Right atrium auricular region (tissue), 2 donors: ENCODE results near the gene BTBD16. TPM values are rescaled to one million over a fixed set of nuclear protein-coding genes. Genes with fewer than 3 reads are reported as not detected.

Experiments
- DNase-seq: peaks from one replicate; pipeline ENCODE4 v3.0.0-alpha.2; 2019; ENCODE audit warnings: low spot score
- H3K27ac ChIP-seq, 2 donors: fragments of 200-600 bp; sonication (generic); 1 replicate in 1 of 2; 2 replicates in 1 of 2; pipeline ENCODE4 v1.5.1; 2016 to 2019
- H3K27me3 ChIP-seq, 2 donors: fragments of 200-600 bp; sonication (generic); one replicate each; pipeline versions ENCODE4 v1.5.1 to v1.6.0; 2017 to 2019
- H3K36me3 ChIP-seq: fragments of 200-600 bp; sonication (generic); one replicate; pipeline ENCODE4 v1.5.1; 2016
- H3K4me1 ChIP-seq, 2 donors: fragments of 200-600 bp; sonication (generic); one replicate each; pipeline versions ENCODE4 v1.5.1 to v1.6.0; 2017 to 2019
- H3K4me3 ChIP-seq, 2 donors: fragments of 200-600 bp; sonication (generic); 1 replicate in 1 of 2; 2 replicates in 1 of 2; pipeline ENCODE4 v1.5.1; 2017 to 2019; ENCODE audit warnings: mild to moderate bottlenecking in 1 of 2, moderate library complexity in 1 of 2
- H3K9me3 ChIP-seq, 2 donors: fragments of 200-600 bp; sonication (generic); one replicate each; pipeline ENCODE4 v1.5.1; 2019
- total RNA-seq, 2 donors: library from RNA; depleted of rRNA; stranded (reverse); fragments of >200 nt; gene quantifications; one replicate each; pipeline ENCODE4 v1.1.0, GENCODE V29; 2016
- TF ChIP-seq, protein P1 (sequence below), 2 donors: fragments of 200-600 bp; sonication (generic); IDR thresholded peaks; one replicate each; pipeline ENCODE4 v1.5.1; 2019; ENCODE audit warnings: antibody characterized with exemption in 2 of 2

The BTBD16 gene
- total RNA-seq, 2 donors from 2014 or later: not detected

DNA sequence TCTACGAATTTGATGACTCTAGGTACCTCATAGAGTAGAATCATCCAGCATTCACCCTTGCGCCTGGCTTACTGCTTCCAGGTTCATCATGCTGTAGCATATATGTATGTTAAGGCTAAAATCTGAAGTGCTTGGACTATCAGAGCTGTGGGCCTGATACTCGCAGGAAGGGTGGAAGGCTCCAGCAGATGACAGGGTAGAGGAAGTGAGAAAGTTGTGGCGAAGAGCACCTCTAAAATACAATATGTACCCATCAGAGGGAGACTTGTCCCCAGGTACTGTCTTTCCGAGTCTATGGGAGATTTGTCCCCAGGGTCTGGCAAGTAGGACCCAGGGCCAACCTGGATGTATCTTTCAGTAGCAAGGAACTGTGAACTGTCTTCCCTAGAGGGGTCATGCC, 55.3 kb downstream of the BTBD16 start:
- Histone ChIP-seq H3K9me3 (no peaks in the 10 kb centered on the region), H3K4me1 (no peaks in the 10 kb centered on the region), H3K4me3 (no peak overlapping the region), H3K27me3 (no peaks in the 10 kb centered on the region), H3K27ac (no peak overlapping the region), H3K36me3 (no peaks in the 10 kb centered on the region)
- TF ChIP-seq, protein P1, sequence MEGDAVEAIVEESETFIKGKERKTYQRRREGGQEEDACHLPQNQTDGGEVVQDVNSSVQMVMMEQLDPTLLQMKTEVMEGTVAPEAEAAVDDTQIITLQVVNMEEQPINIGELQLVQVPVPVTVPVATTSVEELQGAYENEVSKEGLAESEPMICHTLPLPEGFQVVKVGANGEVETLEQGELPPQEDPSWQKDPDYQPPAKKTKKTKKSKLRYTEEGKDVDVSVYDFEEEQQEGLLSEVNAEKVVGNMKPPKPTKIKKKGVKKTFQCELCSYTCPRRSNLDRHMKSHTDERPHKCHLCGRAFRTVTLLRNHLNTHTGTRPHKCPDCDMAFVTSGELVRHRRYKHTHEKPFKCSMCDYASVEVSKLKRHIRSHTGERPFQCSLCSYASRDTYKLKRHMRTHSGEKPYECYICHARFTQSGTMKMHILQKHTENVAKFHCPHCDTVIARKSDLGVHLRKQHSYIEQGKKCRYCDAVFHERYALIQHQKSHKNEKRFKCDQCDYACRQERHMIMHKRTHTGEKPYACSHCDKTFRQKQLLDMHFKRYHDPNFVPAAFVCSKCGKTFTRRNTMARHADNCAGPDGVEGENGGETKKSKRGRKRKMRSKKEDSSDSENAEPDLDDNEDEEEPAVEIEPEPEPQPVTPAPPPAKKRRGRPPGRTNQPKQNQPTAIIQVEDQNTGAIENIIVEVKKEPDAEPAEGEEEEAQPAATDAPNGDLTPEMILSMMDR (IDR thresholded peaks at IDR 0.05): no peak
- no peak for DNase-seq

DNA sequence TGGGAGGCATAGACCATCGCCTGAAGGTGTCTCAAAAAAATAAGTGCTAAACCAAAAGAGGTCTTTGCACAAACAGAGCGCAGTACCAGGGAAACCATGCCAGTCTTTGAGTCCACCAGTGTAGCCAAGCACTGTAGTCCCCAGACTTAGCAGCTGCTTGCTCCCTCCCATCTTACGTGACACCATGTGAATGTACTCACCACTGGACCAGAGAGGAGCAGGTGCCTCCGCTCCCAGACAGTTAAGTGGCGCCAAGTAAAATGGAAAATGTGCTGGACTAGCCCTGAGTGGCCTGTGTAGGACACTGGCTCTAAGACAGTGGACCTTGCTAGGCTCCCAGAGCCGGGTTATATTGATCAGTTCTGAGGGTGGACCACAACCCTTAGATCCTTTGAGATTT, 55.7 kb downstream of the BTBD16 start:
- peak; percentile 32 for DNase-seq
- Histone ChIP-seq H3K4me1 (no peaks in the 10 kb centered on the region), H3K4me3 (no peak overlapping the region), H3K27me3 (no peaks in the 10 kb centered on the region), H3K27ac (no peak overlapping the region), H3K36me3 (no peaks in the 10 kb centered on the region), H3K9me3 (no peaks in the 10 kb centered on the region)
- TF ChIP-seq, protein P1 (IDR thresholded peaks at IDR 0.05): no peak

DNA sequence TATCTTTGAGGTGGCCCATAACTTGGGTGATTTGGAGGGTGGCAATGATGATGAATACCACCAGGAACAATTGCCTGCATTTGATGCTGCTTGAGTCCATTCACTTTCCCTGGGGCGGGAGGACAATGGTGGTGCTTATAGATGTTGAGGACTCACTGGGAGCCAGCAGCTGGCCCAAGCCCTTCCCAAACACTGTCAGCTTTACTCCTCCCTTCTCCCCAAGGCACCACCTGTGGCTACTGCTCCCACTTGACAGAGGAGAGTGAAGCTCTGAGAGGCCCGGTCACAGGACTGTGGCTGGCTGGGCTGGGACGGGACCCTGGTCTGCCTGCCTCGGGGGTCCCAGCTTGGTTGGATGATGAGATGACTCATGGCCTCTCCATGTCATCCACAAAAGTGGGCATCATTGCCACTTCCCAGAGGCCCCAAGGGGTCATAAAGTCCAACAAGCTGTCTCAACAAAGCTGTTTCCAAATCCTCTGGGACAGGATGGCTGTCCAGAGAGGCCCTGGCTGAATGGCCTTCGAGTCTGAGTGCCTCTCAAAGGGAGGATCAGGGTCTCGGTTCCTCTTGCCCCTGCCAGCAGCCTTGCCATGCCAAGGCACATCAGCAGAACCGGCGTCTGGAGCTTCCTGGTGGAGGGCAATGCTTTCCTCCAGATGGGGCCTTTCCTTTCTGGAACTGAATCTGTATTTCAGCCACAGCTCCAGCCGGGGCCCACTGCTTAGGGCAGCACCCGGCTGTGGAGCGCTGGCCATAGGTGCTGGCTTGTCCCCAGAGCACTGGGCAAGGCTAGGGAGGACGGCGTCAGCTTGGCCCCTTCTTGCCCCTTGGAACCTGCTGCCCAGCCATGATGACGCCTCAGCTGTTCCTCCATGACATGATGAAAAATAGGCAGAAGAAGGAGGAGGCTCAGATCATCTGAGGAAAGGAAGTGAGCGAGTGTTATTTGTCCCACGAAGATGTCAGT, 56.4 kb downstream of the BTBD16 start:
- DNase-seq: peak; percentile 46
- Histone ChIP-seq H3K27me3 (no peaks in the 10 kb centered on the region), H3K36me3 (no peaks in the 10 kb centered on the region), H3K4me1 (no peaks in the 10 kb centered on the region), H3K4me3 (no peak overlapping the region), H3K9me3 (no peaks in the 10 kb centered on the region), H3K27ac (no peak overlapping the region)
- TF ChIP-seq, protein P1 (IDR thresholded peaks at IDR 0.05): no peak

DNA sequence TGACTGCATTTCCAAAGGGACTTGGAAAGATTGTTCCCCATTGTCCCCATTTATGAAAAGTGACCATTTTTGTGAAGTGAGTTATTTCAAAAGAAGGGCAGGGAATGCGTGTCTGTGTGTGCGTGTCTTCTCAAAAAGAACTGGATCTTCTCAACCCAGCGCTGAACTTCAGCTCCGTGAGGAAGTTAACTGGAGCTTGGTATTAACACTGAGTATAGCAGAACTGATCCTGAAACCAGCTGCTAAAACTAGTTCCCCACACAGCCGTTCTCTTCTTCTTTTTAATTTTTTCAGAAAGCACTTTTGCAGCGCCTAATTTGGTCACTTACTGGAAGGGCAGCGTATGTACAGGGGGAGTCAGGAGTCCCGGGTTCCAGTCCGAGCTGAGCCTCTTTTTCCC, 57.6 kb downstream of the BTBD16 start:
- peak; percentile 52 for DNase-seq
- Histone ChIP-seq H3K36me3 (no peaks in the 10 kb centered on the region), H3K27me3 (no peaks in the 10 kb centered on the region), H3K27ac (no peak overlapping the region), H3K4me3 (no peak overlapping the region), H3K9me3 (no peaks in the 10 kb centered on the region), H3K4me1 (no peaks in the 10 kb centered on the region)
- TF ChIP-seq, protein P1 (IDR thresholded peaks at IDR 0.05): no peak

DNA sequence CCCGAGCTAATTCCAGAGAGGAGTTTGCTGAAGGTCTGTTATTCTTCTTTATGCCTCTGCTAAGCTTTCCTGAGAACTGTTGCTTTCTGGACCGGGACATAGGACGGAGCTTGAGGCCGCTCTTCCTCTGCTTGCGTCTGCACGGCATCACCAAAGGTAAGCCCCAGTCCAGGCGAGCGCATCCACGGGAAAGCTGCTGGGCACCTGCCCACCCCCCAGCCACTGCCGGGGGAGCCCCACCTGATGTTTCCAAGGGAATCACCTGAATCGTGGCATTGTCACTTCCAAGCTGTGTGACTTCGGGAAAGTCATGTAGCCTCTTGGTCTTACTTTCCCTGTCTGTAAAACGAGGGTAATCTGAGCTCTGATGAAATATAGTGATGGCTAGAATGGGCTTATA, 58.3 kb downstream of the BTBD16 start:
- Histone ChIP-seq H3K4me1 (no peaks in the 10 kb centered on the region), H3K27ac (no peak overlapping the region), H3K27me3 (no peaks in the 10 kb centered on the region), H3K9me3 (no peaks in the 10 kb centered on the region), H3K4me3 (no peak overlapping the region), H3K36me3 (no peaks in the 10 kb centered on the region)
- TF ChIP-seq, protein P1 (IDR thresholded peaks at IDR 0.05): no peak
- DNase-seq: peak; percentile 44
